ENCODE measurements around the gene PRKCQ. TPM values are rescaled to one million over a fixed set of nuclear protein-coding genes. Genes with fewer than 3 reads are reported as not detected.

PRKCQ gene
- total and polyA plus RNA-seq, 2 of the 8 experiments (the other 6 are each of a cell fraction or from before 2014, with no cell fraction given): 9.1 to 22.6 TPM

GRCh38 chr10:6513476-6513875 lies 66.6 kb downstream of the PRKCQ start:
- WGBS, 2 experiments (ENCODE audit: extremely low coverage in 1 of 2, insufficient coverage in 1 of 2, insufficient read length in 1 of 2, insufficient replicate concordance in 2 of 2, low coverage in 1 of 2, low lambda C conversion rate in 2 of 2, missing lambda C conversion rate in 1 of 2): 83% methylated on average over 3 of the region's 3 CpGs; no CpG with 5 or more reads in 1 of the 2 experiments
- H2BK120ac ChIP-seq (replicated peaks; ENCODE audit: low read depth, low read length): no peak overlapping the region
- no peak overlapping the region for H2AK5ac ChIP-seq (ENCODE audit: low read depth, low read length)
- no peaks in the 10 kb centered on the region for H3K23me2 ChIP-seq (ENCODE audit: low read depth, low read length)
- H3K79me1 ChIP-seq (ENCODE audit: low read depth, low read length): no peaks in the 10 kb centered on the region
- no peak overlapping the region for H2AFZ ChIP-seq (ENCODE audit: low read length)
- H4K91ac ChIP-seq (replicated peaks; ENCODE audit: insufficient read length, low read length): no peak overlapping the region
- H3K4me3 ChIP-seq (ENCODE audit: extremely low read depth in 1 of 4, insufficient read depth in 2 of 4, low read depth in 3 of 4, low read length in 4 of 4): no peak overlapping the region
- FAIRE-seq (no peak), DNase-seq (ENCODE audit: low read depth in 1 of 2, low spot score in 2 of 2) (no peak)
- H3K36me3 ChIP-seq (ENCODE audit: control insufficient read depth in 2 of 4, insufficient read depth in 4 of 4, low read length in 3 of 4): peaks cover 0 to 16% (median 5%) of the 10 kb centered on the region in 4 experiments; a peak in 3 of 8 replicates
- TF ChIP-seq BCL11A (IDR thresholded peaks at IDR 0.05; ENCODE audit: low read depth in 2 of 2, low read length in 2 of 2): no peak
- no peak for TF ChIP-seq KDM5A (IDR thresholded peaks at IDR 0.05; ENCODE audit: low read length)
- no peak for TF ChIP-seq SUZ12 (IDR thresholded peaks at IDR 0.05; ENCODE audit: low read length)
- TF ChIP-seq NANOG (IDR thresholded peaks at IDR 0.05; ENCODE audit: insufficient read depth, low read depth, low read length, poor library complexity, severe bottlenecking): no peak
- no peak for TF ChIP-seq SP1 (IDR thresholded peaks at IDR 0.05; ENCODE audit: low read depth, low read length)
- TF ChIP-seq HDAC6 (IDR thresholded peaks at IDR 0.05; ENCODE audit: low read depth, low read length): no peak
- TF ChIP-seq SIRT6 (IDR thresholded peaks at IDR 0.05; ENCODE audit: low read length): no peak
- TF ChIP-seq CTBP2 (IDR thresholded peaks at IDR 0.05; ENCODE audit: borderline replicate concordance, insufficient read depth, insufficient read length, low read length): no peak
- no peak for TF ChIP-seq JUN (IDR thresholded peaks at IDR 0.05; ENCODE audit: low read depth, low read length)
- no peaks in the 10 kb centered on the region for H3K27me3 ChIP-seq (replicated peaks in 1 of 4; ENCODE audit: control insufficient read depth in 3 of 4, extremely low read depth in 1 of 4, insufficient read depth in 3 of 4, low read length in 3 of 4)
- no peak overlapping the region for H3K18ac ChIP-seq (ENCODE audit: extremely low read depth, low read length)
- H2BK5ac ChIP-seq (ENCODE audit: low read depth, low read length): no peak overlapping the region
- no peak overlapping the region for H2BK15ac ChIP-seq (ENCODE audit: low read length)
- no peak overlapping the region for H3K14ac ChIP-seq (ENCODE audit: insufficient read length)
- H3K23ac ChIP-seq (ENCODE audit: insufficient read length): no peak overlapping the region
- H3K4ac ChIP-seq (replicated peaks; ENCODE audit: insufficient read length, low read depth, low read length): no peak overlapping the region
- CTCF ChIA-PET (ENCODE audit: partially characterized antibody): no interaction called here
- no peak overlapping the region for H4K8ac ChIP-seq (ENCODE audit: extremely low read depth, insufficient read depth, low read length)
- peaks cover 3 to 4% of the 10 kb centered on the region in 2 experiments; a peak in 1 of 4 replicates for H3K9me3 ChIP-seq (ENCODE audit: insufficient read depth in 2 of 2, low read depth in 1 of 2, low read length in 1 of 2)
- H3K79me2 ChIP-seq (ENCODE audit: control insufficient read depth in 1 of 2, insufficient read depth in 2 of 2, low read length in 2 of 2): no peaks in the 10 kb centered on the region; a peak in 1 of 4 replicates
- H2BK12ac ChIP-seq (ENCODE audit: low read depth, low read length): no peak overlapping the region
- H2BK20ac ChIP-seq (ENCODE audit: low read length): no peak overlapping the region
- no peak overlapping the region for H3K56ac ChIP-seq (replicated peaks; ENCODE audit: insufficient read length, low read depth, low read length)
- peaks cover 0 to 6% (median 0%) of the 10 kb centered on the region in 4 experiments; a peak in 1 of 7 replicates for H3K4me1 ChIP-seq (replicated peaks in 1 of 4; ENCODE audit: control insufficient read depth in 3 of 4, insufficient read depth in 4 of 4, low read length in 3 of 4)
- no peak overlapping the region for H4K5ac ChIP-seq (ENCODE audit: insufficient read length, low read depth, low read length)
- no peak overlapping the region for H3K9ac ChIP-seq (replicated peaks in 1 of 4; ENCODE audit: extremely low read depth in 1 of 4, low read depth in 3 of 4, low read length in 3 of 4)
- H3K27ac ChIP-seq (ENCODE audit: low read depth, low read length): no peak overlapping the region
- POLR2A ChIA-PET (ENCODE audit: partially characterized antibody): no interaction called here
- H3K4me2 ChIP-seq (ENCODE audit: insufficient read depth in 1 of 2, low read depth in 2 of 2, low read length in 2 of 2): no peak overlapping the region
- no peaks in the 10 kb centered on the region for H4K20me1 ChIP-seq (replicated peaks in 1 of 2; ENCODE audit: control insufficient read depth in 1 of 2, insufficient read depth in 2 of 2, low read length in 2 of 2)
